HepG2 (cell line): ENCODE measurements around the gene SYNGR2. TPM values are rescaled to one million over a fixed set of nuclear protein-coding genes. Genes with fewer than 3 reads are reported as not detected.

Experiments used
- ARNT ChIP-seq: fragments of 450-650 bp; IDR thresholded peaks from 2 replicates; pipeline ENCODE4 v1.6.1; 2017
- DPF2 ChIP-seq: sonication (generic); formaldehyde crosslinking; IDR thresholded peaks from 2 replicates; pipeline ENCODE4 v1.4.0; 2020; ENCODE audit warnings: mild to moderate bottlenecking, low read depth, missing genetic modification reagents, borderline replicate concordance
- FOXK2 ChIP-seq: fragments of 450-650 bp; IDR thresholded peaks from 2 replicates; pipeline ENCODE4 v1.6.1; 2016
- KDM6A ChIP-seq: IDR thresholded peaks from 2 replicates; pipeline ENCODE4 v1.6.1; 2016; ENCODE audit warnings: low read depth
- KLF15 ChIP-seq: sonication (generic); formaldehyde crosslinking; IDR thresholded peaks from 2 replicates; pipeline ENCODE4 v1.8.1; 2023; ENCODE audit warnings: borderline replicate concordance, mild to moderate bottlenecking, inconsistent platforms, missing genetic modification reagents, mixed read lengths
- MIXL1 ChIP-seq: IDR thresholded peaks from 2 replicates; pipeline ENCODE4 v1.6.1; 2016
- RFX5 ChIP-seq: IDR thresholded peaks from 2 replicates; pipeline ENCODE4 v1.6.1; 2011; ENCODE audit warnings: low read depth, low read length, improper control_type of control experiment
- SALL2 ChIP-seq: sonication (generic); formaldehyde crosslinking; IDR thresholded peaks from 2 replicates; pipeline ENCODE4 v1.8.1; 2023; ENCODE audit warnings: mild to moderate bottlenecking, missing genetic modification reagents, inconsistent platforms
- SPEN ChIP-seq: sonication (generic); formaldehyde crosslinking; IDR thresholded peaks from 2 replicates; pipeline ENCODE4 v1.5.1; 2020; ENCODE audit warnings: low read depth, mild to moderate bottlenecking, missing genetic modification reagents
- SRSF4 ChIP-seq: fragments of 200-400 bp; formaldehyde crosslinking; IDR thresholded peaks from one replicate; pipeline ENCODE4 v1.6.1; 2018; ENCODE audit warnings: mild to moderate bottlenecking, low read depth, low read length, moderate library complexity; ENCODE audit not compliant: poor library complexity, severe bottlenecking
- ZNF572 ChIP-seq: sonication (generic); formaldehyde crosslinking; IDR thresholded peaks from 2 replicates; pipeline ENCODE4 v1.5.1; 2020; ENCODE audit warnings: mild to moderate bottlenecking, missing genetic modification reagents
- ZNF607 ChIP-seq: sonication (generic); formaldehyde crosslinking; IDR thresholded peaks from 2 replicates; pipeline ENCODE4 v1.5.1; 2020; ENCODE audit warnings: missing genetic modification reagents, mild to moderate bottlenecking, borderline replicate concordance
- polyA plus RNA-seq, 8 experiments: library from polyadenylated mRNA; depleted of rRNA in 3 of 8; stranded (reverse) in 7 of 8; unstranded in 1 of 8; fragments of >200 nt; fragmentation: Illumina TruSeq in 4 of 8; extraction: Trizol in 4 of 8; gene quantifications; 2 replicates each; pipeline versions ENCODE4 v1.2.1 to v1.2.3, GENCODE V29; 2011 to 2016; ENCODE audit warnings: low read depth in 4 of 8, missing spikeins in 1 of 8, mixed read lengths in 1 of 8; ENCODE audit not compliant: insufficient read depth in 1 of 8
- total RNA-seq, 5 experiments: library from RNA; depleted of rRNA; stranded (reverse); fragments of >200 nt; fragmentation: Illumina TruSeq; extraction: Trizol; gene quantifications; 2 replicates each; pipeline ENCODE4 v1.2.3, GENCODE V29; 2016; ENCODE audit warnings: low read depth in 1 of 5
- TF ChIP-seq, protein P1 (sequence below): sonication (generic); formaldehyde crosslinking; IDR thresholded peaks from 2 replicates; pipeline ENCODE4 v1.4.0; 2020; ENCODE audit warnings: missing genetic modification reagents
- TF ChIP-seq, protein P2 (sequence below): sonication (generic); formaldehyde crosslinking; IDR thresholded peaks from 2 replicates; pipeline ENCODE4 v1.4.0; 2020; ENCODE audit warnings: missing genetic modification reagents, borderline replicate concordance
- TF ChIP-seq, protein P3 (sequence below): sonication (generic); formaldehyde crosslinking; IDR thresholded peaks from 2 replicates; pipeline ENCODE4 v1.4.0; 2020; ENCODE audit warnings: mild to moderate bottlenecking, missing genetic modification reagents
- TF ChIP-seq, protein P4 (sequence below): sonication (generic); formaldehyde crosslinking; IDR thresholded peaks from 2 replicates; pipeline ENCODE4 v1.8.0; 2022; ENCODE audit warnings: mild to moderate bottlenecking, missing genetic modification reagents, borderline replicate concordance
- TF ChIP-seq, protein P5 (sequence below): sonication (generic); formaldehyde crosslinking; IDR thresholded peaks from 2 replicates; pipeline ENCODE4 v1.5.1; 2020; ENCODE audit warnings: mild to moderate bottlenecking, moderate library complexity, missing genetic modification reagents

The SYNGR2 gene
- total and polyA plus RNA-seq, 2 of the 13 experiments (the other 11 are each of a cell fraction or from before 2014, with no cell fraction given), result 46.7 to 170 TPM

DNA sequence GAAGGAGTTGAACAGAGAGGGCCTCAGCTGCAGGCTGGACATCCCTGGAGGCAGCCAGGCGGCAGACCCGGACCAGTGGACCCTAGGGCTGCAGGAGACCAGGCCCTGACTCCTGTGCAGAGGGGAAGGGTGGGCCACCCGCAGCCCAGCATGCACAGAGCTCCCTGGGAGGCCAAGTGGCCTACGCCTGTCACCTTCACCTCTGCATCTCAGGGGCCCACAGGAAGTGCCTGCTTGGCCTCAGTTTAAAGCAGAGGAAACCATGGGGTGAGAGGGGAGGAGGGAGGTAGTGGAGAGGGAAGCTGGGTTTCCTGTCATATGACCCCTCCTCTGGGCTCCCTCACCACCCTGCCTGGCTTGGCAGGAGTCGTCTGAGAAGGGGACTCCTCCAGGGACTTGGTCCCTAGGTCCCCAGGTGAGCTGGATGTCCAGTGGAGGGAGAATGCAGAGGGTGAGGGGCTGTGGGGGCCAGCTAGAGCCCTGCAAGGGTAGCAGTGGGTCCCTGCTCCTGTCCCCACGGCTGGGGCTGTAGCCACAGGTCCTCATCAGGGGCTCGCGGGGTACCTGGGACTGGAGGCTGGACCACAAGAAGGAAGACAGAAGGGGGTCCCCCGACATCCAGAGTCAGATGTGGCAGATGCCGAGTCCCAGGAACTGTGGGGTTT, 37.8 kb upstream of the SYNGR2 start, which contains the start of gene TMC8 (continued):
- TF ChIP-seq ZNF572 (CRISPR knock-in tag) (0 out of 2 replicates have a peak, but pooled peaks have one; percentile 24), ZNF607 (0 out of 2 replicates have a peak, but pooled peaks have one; percentile 38), SALL2 (CRISPR knock-in tag) (no peak), FOXK2 (no peak), SPEN (CRISPR knock-in tag) (peak; percentile 91; the same call in 1 of the 2 replicates), KLF15 (CRISPR knock-in tag) (no peak), KDM6A (CRISPR knock-in tag) (no peak), RFX5 (no peak), MIXL1 (CRISPR knock-in tag) (peak; percentile 54; the same call in 1 of the 2 replicates), SRSF4 (no peak), ARNT (no peak), DPF2 (CRISPR knock-in tag) (no peak; the same call in 1 of the 2 replicates)
- TF ChIP-seq, protein P1, sequence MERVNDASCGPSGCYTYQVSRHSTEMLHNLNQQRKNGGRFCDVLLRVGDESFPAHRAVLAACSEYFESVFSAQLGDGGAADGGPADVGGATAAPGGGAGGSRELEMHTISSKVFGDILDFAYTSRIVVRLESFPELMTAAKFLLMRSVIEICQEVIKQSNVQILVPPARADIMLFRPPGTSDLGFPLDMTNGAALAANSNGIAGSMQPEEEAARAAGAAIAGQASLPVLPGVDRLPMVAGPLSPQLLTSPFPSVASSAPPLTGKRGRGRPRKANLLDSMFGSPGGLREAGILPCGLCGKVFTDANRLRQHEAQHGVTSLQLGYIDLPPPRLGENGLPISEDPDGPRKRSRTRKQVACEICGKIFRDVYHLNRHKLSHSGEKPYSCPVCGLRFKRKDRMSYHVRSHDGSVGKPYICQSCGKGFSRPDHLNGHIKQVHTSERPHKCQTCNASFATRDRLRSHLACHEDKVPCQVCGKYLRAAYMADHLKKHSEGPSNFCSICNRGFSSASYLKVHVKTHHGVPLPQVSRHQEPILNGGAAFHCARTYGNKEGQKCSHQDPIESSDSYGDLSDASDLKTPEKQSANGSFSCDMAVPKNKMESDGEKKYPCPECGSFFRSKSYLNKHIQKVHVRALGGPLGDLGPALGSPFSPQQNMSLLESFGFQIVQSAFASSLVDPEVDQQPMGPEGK (CRISPR knock-in tag), result peak; percentile 70
- TF ChIP-seq, protein P2, sequence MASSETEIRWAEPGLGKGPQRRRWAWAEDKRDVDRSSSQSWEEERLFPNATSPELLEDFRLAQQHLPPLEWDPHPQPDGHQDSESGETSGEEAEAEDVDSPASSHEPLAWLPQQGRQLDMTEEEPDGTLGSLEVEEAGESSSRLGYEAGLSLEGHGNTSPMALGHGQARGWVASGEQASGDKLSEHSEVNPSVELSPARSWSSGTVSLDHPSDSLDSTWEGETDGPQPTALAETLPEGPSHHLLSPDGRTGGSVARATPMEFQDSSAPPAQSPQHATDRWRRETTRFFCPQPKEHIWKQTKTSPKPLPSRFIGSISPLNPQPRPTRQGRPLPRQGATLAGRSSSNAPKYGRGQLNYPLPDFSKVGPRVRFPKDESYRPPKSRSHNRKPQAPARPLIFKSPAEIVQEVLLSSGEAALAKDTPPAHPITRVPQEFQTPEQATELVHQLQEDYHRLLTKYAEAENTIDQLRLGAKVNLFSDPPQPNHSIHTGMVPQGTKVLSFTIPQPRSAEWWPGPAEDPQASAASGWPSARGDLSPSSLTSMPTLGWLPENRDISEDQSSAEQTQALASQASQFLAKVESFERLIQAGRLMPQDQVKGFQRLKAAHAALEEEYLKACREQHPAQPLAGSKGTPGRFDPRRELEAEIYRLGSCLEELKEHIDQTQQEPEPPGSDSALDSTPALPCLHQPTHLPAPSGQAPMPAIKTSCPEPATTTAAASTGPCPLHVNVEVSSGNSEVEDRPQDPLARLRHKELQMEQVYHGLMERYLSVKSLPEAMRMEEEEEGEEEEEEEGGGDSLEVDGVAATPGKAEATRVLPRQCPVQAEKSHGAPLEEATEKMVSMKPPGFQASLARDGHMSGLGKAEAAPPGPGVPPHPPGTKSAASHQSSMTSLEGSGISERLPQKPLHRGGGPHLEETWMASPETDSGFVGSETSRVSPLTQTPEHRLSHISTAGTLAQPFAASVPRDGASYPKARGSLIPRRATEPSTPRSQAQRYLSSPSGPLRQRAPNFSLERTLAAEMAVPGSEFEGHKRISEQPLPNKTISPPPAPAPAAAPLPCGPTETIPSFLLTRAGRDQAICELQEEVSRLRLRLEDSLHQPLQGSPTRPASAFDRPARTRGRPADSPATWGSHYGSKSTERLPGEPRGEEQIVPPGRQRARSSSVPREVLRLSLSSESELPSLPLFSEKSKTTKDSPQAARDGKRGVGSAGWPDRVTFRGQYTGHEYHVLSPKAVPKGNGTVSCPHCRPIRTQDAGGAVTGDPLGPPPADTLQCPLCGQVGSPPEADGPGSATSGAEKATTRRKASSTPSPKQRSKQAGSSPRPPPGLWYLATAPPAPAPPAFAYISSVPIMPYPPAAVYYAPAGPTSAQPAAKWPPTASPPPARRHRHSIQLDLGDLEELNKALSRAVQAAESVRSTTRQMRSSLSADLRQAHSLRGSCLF (CRISPR knock-in tag), result no peak
- TF ChIP-seq, protein P3, sequence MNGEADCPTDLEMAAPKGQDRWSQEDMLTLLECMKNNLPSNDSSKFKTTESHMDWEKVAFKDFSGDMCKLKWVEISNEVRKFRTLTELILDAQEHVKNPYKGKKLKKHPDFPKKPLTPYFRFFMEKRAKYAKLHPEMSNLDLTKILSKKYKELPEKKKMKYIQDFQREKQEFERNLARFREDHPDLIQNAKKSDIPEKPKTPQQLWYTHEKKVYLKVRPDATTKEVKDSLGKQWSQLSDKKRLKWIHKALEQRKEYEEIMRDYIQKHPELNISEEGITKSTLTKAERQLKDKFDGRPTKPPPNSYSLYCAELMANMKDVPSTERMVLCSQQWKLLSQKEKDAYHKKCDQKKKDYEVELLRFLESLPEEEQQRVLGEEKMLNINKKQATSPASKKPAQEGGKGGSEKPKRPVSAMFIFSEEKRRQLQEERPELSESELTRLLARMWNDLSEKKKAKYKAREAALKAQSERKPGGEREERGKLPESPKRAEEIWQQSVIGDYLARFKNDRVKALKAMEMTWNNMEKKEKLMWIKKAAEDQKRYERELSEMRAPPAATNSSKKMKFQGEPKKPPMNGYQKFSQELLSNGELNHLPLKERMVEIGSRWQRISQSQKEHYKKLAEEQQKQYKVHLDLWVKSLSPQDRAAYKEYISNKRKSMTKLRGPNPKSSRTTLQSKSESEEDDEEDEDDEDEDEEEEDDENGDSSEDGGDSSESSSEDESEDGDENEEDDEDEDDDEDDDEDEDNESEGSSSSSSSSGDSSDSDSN (CRISPR knock-in tag), result peak; percentile 85
- TF ChIP-seq, protein P4, sequence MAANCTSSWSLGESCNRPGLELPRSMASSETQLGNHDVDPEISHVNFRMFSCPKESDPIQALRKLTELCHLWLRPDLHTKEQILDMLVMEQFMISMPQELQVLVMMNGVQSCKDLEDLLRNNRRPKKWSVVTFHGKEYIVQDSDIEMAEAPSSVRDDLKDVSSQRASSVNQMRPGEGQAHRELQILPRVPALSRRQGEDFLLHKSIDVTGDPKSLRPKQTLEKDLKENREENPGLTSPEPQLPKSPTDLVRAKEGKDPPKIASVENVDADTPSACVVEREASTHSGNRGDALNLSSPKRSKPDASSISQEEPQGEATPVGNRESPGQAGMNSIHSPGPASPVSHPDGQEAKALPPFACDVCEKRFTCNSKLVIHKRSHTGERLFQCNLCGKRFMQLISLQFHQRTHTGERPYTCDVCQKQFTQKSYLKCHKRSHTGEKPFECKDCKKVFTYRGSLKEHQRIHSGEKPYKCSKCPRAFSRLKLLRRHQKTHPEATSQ (CRISPR knock-in tag), result no peak
- TF ChIP-seq, protein P5, sequence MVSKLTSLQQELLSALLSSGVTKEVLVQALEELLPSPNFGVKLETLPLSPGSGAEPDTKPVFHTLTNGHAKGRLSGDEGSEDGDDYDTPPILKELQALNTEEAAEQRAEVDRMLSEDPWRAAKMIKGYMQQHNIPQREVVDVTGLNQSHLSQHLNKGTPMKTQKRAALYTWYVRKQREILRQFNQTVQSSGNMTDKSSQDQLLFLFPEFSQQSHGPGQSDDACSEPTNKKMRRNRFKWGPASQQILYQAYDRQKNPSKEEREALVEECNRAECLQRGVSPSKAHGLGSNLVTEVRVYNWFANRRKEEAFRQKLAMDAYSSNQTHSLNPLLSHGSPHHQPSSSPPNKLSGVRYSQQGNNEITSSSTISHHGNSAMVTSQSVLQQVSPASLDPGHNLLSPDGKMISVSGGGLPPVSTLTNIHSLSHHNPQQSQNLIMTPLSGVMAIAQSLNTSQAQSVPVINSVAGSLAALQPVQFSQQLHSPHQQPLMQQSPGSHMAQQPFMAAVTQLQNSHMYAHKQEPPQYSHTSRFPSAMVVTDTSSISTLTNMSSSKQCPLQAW (CRISPR knock-in tag), result peak; percentile 89
